DND-41 (cell line): ENCODE data around the gene ACVRL1.

Experiments
- ATAC-seq: fragments of 200-7000 bp; cut with Tn5 transposase; 3 replicates; pipeline ENCODE4 v1.9.1; 2021; ENCODE audit warnings: low read depth; ENCODE audit not compliant: insufficient read depth
- DNase-seq: peaks from one replicate; pipeline ENCODE4 v3.0.0-alpha.2; 2020
- H2AFZ ChIP-seq: 2 replicates; pipeline ENCODE4 v1.6.0; 2012; ENCODE audit warnings: low read depth, low read length
- H3K27ac ChIP-seq: 2 replicates; pipeline ENCODE4 v1.5.1; 2012; ENCODE audit warnings: low read length, inconsistent platforms
- H3K27me3 ChIP-seq: fragments of 200-600 bp; sonication (generic); 2 replicates; pipeline ENCODE4 v1.6.0; 2012; ENCODE audit warnings: low read length, mild to moderate bottlenecking, inconsistent platforms; ENCODE audit not compliant: insufficient read depth, poor library complexity
- H3K36me3 ChIP-seq: 2 replicates; pipeline ENCODE4 v1.5.1; 2012; ENCODE audit warnings: low read length, inconsistent platforms; ENCODE audit not compliant: insufficient read depth
- H3K4me1 ChIP-seq: 2 replicates; pipeline ENCODE4 v1.5.1; 2012; ENCODE audit warnings: mild to moderate bottlenecking, low read length; ENCODE audit not compliant: insufficient read depth
- H3K4me2 ChIP-seq: 2 replicates; pipeline ENCODE4 v1.6.0; 2012; ENCODE audit warnings: mild to moderate bottlenecking, moderate library complexity, low read length, inconsistent platforms; ENCODE audit not compliant: insufficient read depth
- H3K4me3 ChIP-seq, 2 experiments: fragments of 200-600 bp in 1 of 2; shearing (Covaris generic) in 1 of 2; 2 replicates each; pipeline ENCODE4 v1.5.1; 2012 to 2016; ENCODE audit warnings: inconsistent platforms in 2 of 2, low read length in 2 of 2, mild to moderate bottlenecking in 2 of 2, low read depth in 1 of 2, moderate library complexity in 1 of 2
- H3K79me2 ChIP-seq: 2 replicates; pipeline ENCODE4 v1.6.0; 2012; ENCODE audit warnings: low read length, inconsistent platforms; ENCODE audit not compliant: insufficient read depth
- H3K9ac ChIP-seq: 2 replicates; pipeline ENCODE4 v1.6.0; 2012; ENCODE audit warnings: low read depth, mild to moderate bottlenecking, inconsistent platforms, low read length, moderate library complexity
- H3K9me3 ChIP-seq: 2 replicates; pipeline ENCODE4 v1.5.1; 2012; ENCODE audit warnings: low read length, moderate library complexity, mild to moderate bottlenecking, inconsistent platforms; ENCODE audit not compliant: insufficient read depth, severe bottlenecking
- H4K20me1 ChIP-seq: 2 replicates; pipeline ENCODE4 v1.6.0; 2012; ENCODE audit warnings: low read length; ENCODE audit not compliant: insufficient read depth
- EZH2 ChIP-seq: IDR thresholded peaks from 3 replicates; pipeline ENCODE4 v1.6.1; 2012; ENCODE audit warnings: borderline replicate concordance, low read depth, mild to moderate bottlenecking, moderate library complexity, low read length, inconsistent platforms; ENCODE audit not compliant: severe bottlenecking
- TF ChIP-seq, protein P1 (sequence below): IDR thresholded peaks from 2 replicates; pipeline ENCODE4 v1.5.1; 2012; ENCODE audit warnings: borderline replicate concordance, low read length, moderate library complexity, mild to moderate bottlenecking; ENCODE audit not compliant: poor library complexity, severe bottlenecking; ENCODE audit errors: extremely low read depth

Gene ACVRL1

DNA sequence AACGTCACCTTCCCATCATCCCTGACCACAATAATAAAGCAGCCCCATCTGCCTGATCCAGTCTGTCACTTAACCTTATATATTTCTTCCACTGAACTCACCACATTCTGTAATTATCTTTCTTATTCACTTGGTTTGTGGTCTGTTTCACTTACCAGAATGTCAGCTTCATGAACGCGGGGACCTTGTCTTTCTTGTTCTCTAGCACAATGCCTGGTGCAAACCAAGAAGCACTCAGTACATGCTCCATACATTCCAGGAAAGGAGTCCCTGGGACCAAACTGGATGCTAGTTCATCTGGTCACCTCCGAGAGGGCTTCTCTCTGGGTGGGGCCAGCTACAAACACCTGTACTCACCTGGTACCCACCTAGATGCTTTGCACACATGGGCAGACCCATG is 36.8 kb upstream of the ACVRL1 start:
- H3K4me3 ChIP-seq = no peak overlapping the region
- H2AFZ ChIP-seq = no peak overlapping the region
- no peaks in the 10 kb centered on the region for H3K79me2 ChIP-seq
- no peak for DNase-seq
- H3K27ac ChIP-seq = no peak overlapping the region
- H3K9me3 ChIP-seq = no peaks in the 10 kb centered on the region
- H3K4me1 ChIP-seq = no peaks in the 10 kb centered on the region
- H4K20me1 ChIP-seq = no peaks in the 10 kb centered on the region
- H3K4me2 ChIP-seq = no peak overlapping the region
- TF ChIP-seq, protein P1, sequence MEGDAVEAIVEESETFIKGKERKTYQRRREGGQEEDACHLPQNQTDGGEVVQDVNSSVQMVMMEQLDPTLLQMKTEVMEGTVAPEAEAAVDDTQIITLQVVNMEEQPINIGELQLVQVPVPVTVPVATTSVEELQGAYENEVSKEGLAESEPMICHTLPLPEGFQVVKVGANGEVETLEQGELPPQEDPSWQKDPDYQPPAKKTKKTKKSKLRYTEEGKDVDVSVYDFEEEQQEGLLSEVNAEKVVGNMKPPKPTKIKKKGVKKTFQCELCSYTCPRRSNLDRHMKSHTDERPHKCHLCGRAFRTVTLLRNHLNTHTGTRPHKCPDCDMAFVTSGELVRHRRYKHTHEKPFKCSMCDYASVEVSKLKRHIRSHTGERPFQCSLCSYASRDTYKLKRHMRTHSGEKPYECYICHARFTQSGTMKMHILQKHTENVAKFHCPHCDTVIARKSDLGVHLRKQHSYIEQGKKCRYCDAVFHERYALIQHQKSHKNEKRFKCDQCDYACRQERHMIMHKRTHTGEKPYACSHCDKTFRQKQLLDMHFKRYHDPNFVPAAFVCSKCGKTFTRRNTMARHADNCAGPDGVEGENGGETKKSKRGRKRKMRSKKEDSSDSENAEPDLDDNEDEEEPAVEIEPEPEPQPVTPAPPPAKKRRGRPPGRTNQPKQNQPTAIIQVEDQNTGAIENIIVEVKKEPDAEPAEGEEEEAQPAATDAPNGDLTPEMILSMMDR = no peak
- no peak for TF ChIP-seq EZH2
- no peak overlapping the region for H3K9ac ChIP-seq
- H3K27me3 ChIP-seq = no peaks in the 10 kb centered on the region
- H3K36me3 ChIP-seq = no peaks in the 10 kb centered on the region
- ATAC-seq = no peak

DNA sequence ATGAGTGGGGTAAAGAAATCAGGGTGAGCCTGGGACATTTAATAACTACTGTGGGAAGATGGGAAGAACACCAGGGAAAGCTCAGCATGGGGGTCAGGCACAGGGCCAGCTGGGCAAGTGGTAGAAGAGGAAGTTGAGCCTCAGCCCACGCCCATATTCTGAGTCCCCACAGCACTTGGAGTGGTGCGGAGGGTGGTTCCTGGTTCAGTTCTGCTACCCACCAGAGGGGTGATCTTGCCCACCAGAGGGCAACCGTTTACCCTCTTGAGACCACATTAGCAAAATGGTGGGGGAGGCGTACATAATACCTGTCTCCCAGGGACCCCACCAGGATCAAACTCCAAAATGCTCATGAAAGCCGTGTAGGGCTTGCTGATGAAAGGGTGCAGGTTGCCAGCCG is 36.2 kb upstream of the ACVRL1 start:
- no peaks in the 10 kb centered on the region for H3K27me3 ChIP-seq
- H3K9me3 ChIP-seq = no peaks in the 10 kb centered on the region
- no peak for TF ChIP-seq EZH2
- TF ChIP-seq, protein P1 = no peak
- no peak overlapping the region for H3K27ac ChIP-seq
- no peaks in the 10 kb centered on the region for H3K36me3 ChIP-seq
- no peaks in the 10 kb centered on the region for H3K4me1 ChIP-seq
- H3K9ac ChIP-seq = no peak overlapping the region
- H2AFZ ChIP-seq = no peak overlapping the region
- no peaks in the 10 kb centered on the region for H4K20me1 ChIP-seq
- ATAC-seq = no peak
- H3K4me2 ChIP-seq = no peak overlapping the region
- no peaks in the 10 kb centered on the region for H3K79me2 ChIP-seq
- no peak for DNase-seq
- no peak overlapping the region for H3K4me3 ChIP-seq

DNA sequence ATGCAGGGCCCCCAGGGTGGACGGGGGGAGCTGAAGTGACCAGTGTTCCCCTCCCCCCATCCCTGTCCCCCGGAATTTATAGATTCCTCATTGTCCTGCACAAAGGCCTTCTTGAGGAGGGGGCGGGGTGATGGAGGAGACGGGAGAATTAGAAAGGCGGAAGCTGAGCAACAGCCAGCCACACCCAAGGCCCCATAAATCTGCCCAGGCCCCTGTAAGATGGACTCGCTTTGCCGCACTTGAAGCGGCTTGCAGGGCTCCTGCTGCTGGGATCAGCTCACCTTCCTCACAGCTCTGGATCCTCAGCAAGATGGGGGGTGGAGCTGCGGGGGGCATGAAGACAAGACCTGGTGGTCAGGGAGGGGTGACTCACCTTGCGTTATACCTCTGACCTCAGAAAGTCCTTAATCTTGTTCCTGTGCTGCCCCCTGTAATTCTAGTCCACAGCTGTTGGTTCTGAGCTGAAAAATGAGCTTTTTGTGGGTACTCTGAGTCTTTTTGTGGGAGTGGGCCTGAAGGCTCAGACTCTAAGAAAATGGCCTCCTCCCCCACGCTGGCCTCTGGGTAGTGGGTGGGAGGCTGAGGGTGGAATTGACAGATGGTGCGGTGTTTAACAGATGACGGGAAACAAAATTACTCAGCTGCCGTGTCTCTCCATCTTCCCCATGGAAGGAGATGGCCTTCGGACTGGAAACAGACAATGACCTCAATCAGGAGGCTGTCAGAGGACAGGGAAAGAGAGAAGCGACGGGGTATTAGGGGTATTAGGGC is 35.2 kb upstream of the ACVRL1 start:
- H4K20me1 ChIP-seq = no peaks in the 10 kb centered on the region
- H3K4me2 ChIP-seq = no peak overlapping the region
- ATAC-seq = no peak
- no peak overlapping the region for H3K27ac ChIP-seq
- no peaks in the 10 kb centered on the region for H3K36me3 ChIP-seq
- H3K9me3 ChIP-seq = no peaks in the 10 kb centered on the region
- H3K4me3 ChIP-seq = no peak overlapping the region
- H3K27me3 ChIP-seq = no peaks in the 10 kb centered on the region
- H3K4me1 ChIP-seq = no peaks in the 10 kb centered on the region
- no peak overlapping the region for H2AFZ ChIP-seq
- DNase-seq = no peak
- H3K9ac ChIP-seq = no peak overlapping the region
- TF ChIP-seq, protein P1 = no peak
- TF ChIP-seq EZH2 = no peak
- H3K79me2 ChIP-seq = no peaks in the 10 kb centered on the region
